Measurements from ENCODE around the gene TREML4. TPM values are rescaled to one million over a fixed set of nuclear protein-coding genes. Genes with fewer than 3 reads are reported as not detected.

The TREML4 gene
- total and polyA plus RNA-seq, 10 of the 15 experiments (the other 5 are each of a cell fraction or from before 2014, with no cell fraction given), result not detected

- TF ChIP-seq, protein P1, sequence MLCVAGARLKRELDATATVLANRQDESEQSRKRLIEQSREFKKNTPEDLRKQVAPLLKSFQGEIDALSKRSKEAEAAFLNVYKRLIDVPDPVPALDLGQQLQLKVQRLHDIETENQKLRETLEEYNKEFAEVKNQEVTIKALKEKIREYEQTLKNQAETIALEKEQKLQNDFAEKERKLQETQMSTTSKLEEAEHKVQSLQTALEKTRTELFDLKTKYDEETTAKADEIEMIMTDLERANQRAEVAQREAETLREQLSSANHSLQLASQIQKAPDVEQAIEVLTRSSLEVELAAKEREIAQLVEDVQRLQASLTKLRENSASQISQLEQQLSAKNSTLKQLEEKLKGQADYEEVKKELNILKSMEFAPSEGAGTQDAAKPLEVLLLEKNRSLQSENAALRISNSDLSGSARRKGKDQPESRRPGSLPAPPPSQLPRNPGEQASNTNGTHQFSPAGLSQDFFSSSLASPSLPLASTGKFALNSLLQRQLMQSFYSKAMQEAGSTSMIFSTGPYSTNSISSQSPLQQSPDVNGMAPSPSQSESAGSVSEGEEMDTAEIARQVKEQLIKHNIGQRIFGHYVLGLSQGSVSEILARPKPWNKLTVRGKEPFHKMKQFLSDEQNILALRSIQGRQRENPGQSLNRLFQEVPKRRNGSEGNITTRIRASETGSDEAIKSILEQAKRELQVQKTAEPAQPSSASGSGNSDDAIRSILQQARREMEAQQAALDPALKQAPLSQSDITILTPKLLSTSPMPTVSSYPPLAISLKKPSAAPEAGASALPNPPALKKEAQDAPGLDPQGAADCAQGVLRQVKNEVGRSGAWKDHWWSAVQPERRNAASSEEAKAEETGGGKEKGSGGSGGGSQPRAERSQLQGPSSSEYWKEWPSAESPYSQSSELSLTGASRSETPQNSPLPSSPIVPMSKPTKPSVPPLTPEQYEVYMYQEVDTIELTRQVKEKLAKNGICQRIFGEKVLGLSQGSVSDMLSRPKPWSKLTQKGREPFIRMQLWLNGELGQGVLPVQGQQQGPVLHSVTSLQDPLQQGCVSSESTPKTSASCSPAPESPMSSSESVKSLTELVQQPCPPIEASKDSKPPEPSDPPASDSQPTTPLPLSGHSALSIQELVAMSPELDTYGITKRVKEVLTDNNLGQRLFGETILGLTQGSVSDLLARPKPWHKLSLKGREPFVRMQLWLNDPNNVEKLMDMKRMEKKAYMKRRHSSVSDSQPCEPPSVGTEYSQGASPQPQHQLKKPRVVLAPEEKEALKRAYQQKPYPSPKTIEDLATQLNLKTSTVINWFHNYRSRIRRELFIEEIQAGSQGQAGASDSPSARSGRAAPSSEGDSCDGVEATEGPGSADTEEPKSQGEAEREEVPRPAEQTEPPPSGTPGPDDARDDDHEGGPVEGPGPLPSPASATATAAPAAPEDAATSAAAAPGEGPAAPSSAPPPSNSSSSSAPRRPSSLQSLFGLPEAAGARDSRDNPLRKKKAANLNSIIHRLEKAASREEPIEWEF (IDR thresholded peaks at IDR 0.05; ENCODE audit: insufficient replicate concordance, low read depth, low read length), result no peak
- TF ChIP-seq NFIC (IDR thresholded peaks at IDR 0.05; ENCODE audit: low read depth, low read length), result 0 out of 2 replicates have a peak, but pooled peaks have one; percentile 27
- TF ChIP-seq TCF12 (IDR thresholded peaks at IDR 0.05; ENCODE audit: low read depth, low read length), result 0 out of 2 replicates have a peak, but pooled peaks have one; percentile 35
- TF ChIP-seq SMARCA5 (IDR thresholded peaks at IDR 0.05), result no peak
- no peak for TF ChIP-seq CHD1 (IDR thresholded peaks at IDR 0.05; ENCODE audit: low read depth, low read length)
These were observed 28.2 kb downstream of the TREML4 start (continued) for GRCh38 chr6:41256383-41256782.

DNA sequence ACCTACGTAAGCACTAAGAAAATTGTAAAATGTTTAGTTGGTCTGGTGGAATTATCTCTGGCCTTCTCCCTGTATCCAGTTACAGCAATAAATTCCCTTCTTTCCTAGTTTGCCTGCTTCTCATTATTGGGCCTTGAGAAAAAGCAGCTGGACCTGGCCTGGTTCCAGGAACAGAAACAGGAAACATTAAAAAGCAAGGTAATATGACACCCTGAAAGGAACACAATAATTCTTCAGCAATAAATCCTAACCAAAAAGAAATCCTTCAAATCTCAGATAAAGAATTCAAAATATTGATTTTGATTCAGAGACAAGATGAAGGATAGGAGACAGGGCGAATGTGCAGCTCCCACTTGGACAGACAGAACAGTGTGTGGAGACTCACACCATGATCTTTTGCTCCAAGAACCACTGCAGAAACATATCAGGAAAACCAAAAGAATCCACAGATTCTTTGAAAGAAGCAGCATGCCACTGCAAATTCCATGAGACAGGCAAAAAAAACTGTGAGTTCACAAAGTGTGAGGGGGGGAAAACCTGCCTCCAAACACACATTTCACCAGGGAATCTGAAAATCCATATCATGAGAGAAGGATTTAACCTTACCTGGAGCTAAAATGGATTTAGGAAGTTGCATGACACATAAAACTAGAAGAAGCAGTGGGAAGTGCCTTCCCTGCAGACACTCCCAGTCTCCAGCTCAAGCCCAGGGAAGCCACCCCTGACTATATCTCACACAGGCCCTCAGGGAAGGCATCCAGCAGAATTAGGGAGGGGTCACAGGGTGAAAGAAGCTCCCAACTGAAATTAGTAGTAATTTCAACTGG lies 29.4 kb downstream of the TREML4 start:
- WGBS (ENCODE audit: insufficient coverage, insufficient replicate concordance, low lambda C conversion rate, missing lambda C conversion rate), result 66% methylated on average over 2 of the region's 2 CpGs
- in situ Hi-C loops (cut with MboI), result no loop called here
- CTCF ChIA-PET, result interaction anchor here (1.3 kb wide), 1 partner anchor 21 kb away, joined by 5 read pairs; no protein-coding TSS in a partner anchor
- intact Hi-C loops (cut with micrococcal nuclease; ENCODE audit: unreplicated experiment), result no loop called here
- Histone ChIP-seq H3K36me3 (ENCODE audit: control insufficient read depth in 2 of 2, insufficient read depth in 2 of 2, low read length in 1 of 2) (no peaks in the 10 kb centered on the region), H4K20me1 (ENCODE audit: control insufficient read depth, insufficient read depth) (no peaks in the 10 kb centered on the region), H3K4me1 (ENCODE audit: control insufficient read depth, insufficient read depth, low read length) (peaks cover 19% of the 10 kb centered on the region), H3K27ac (ENCODE audit: control insufficient read depth, insufficient read depth) (no peak overlapping the region), H3K9ac (ENCODE audit: control insufficient read depth, insufficient read depth, low read length) (no peak overlapping the region), H3K27me3 (replicated peaks in 1 of 2; ENCODE audit: control insufficient read depth in 2 of 2, insufficient read depth in 2 of 2, low read length in 1 of 2) (no peaks in the 10 kb centered on the region), H3K79me2 (ENCODE audit: control insufficient read depth, insufficient read depth, low read length) (no peaks in the 10 kb centered on the region), H3K4me2 (ENCODE audit: control insufficient read depth, insufficient read depth) (no peak overlapping the region), H3K4me3 (no peak overlapping the region), H3K9me3 (replicated peaks; ENCODE audit: control insufficient read depth, insufficient read depth, low read length) (peaks cover 11% of the 10 kb centered on the region; the same call in 2 of the 3 replicates), H2AFZ (ENCODE audit: control insufficient read depth, low read depth, low read length) (no peak overlapping the region)
- POLR2A ChIA-PET, result no interaction called here
- SMC1A ChIA-PET (ENCODE audit: uncharacterized antibody, unreplicated experiment), result no interaction called here
- FAIRE-seq, result no peak
- DNase-seq (ENCODE audit: low read depth, low spot score), result no peak
- no TSS peak for BruUV-seq (replicated peaks)
- ATAC-seq, result no peak
- RAD21 ChIA-PET (ENCODE audit: unreplicated experiment), result no interaction called here
- TF ChIP-seq, protein P2, sequence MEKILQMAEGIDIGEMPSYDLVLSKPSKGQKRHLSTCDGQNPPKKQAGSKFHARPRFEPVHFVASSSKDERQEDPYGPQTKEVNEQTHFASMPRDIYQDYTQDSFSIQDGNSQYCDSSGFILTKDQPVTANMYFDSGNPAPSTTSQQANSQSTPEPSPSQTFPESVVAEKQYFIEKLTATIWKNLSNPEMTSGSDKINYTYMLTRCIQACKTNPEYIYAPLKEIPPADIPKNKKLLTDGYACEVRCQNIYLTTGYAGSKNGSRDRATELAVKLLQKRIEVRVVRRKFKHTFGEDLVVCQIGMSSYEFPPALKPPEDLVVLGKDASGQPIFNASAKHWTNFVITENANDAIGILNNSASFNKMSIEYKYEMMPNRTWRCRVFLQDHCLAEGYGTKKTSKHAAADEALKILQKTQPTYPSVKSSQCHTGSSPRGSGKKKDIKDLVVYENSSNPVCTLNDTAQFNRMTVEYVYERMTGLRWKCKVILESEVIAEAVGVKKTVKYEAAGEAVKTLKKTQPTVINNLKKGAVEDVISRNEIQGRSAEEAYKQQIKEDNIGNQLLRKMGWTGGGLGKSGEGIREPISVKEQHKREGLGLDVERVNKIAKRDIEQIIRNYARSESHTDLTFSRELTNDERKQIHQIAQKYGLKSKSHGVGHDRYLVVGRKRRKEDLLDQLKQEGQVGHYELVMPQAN (conservative IDR thresholded peaks at IDR 0.05), result no peak
- no peak for TF ChIP-seq KDM1A (IDR thresholded peaks at IDR 0.05; ENCODE audit: borderline replicate concordance)
- no peak for TF ChIP-seq PML (IDR thresholded peaks at IDR 0.05; ENCODE audit: low read length)
- no peak for TF ChIP-seq MTA2 (IDR thresholded peaks at IDR 0.05; ENCODE audit: low read depth)
- no peak for TF ChIP-seq BRCA1 (IDR thresholded peaks at IDR 0.05; ENCODE audit: low read depth, low read length)
- TF ChIP-seq ZBED1 (IDR thresholded peaks at IDR 0.05; ENCODE audit: borderline replicate concordance), result no peak
- no peak for TF ChIP-seq SIX5 (IDR thresholded peaks at IDR 0.05; ENCODE audit: low read depth, low read length, severe bottlenecking)
